MM.1S (cell line): ENCODE results near the gene CFAP54.

Source experiments
- DNase-seq: peaks from one replicate; pipeline ENCODE4 v3.0.0-alpha.2; 2015
- H2AFZ ChIP-seq: fragments of 300-600 bp; sonication (generic); 2 replicates; pipeline ENCODE4 v1.6.0; 2016; ENCODE audit warnings: antibody characterized with exemption, low read length
- H3F3A ChIP-seq: fragments of 300-600 bp; sonication (generic); 2 replicates; pipeline ENCODE4 v1.6.1; 2016; ENCODE audit warnings: mild to moderate bottlenecking, antibody characterized with exemption, low read length, moderate library complexity, mixed read lengths; ENCODE audit not compliant: insufficient read depth
- H3K27ac ChIP-seq: fragments of 300-600 bp; sonication (generic); 2 replicates; pipeline ENCODE4 v1.5.1; 2016; ENCODE audit warnings: mild to moderate bottlenecking, low read length
- H3K27me3 ChIP-seq: fragments of 300-600 bp; sonication (generic); replicated peaks from 2 replicates; pipeline ENCODE4 v1.6.0; 2016; ENCODE audit warnings: low read length; ENCODE audit not compliant: insufficient read depth
- H3K36me3 ChIP-seq: fragments of 300-600 bp; sonication (generic); replicated peaks from 2 replicates; pipeline ENCODE4 v1.6.1; 2016; ENCODE audit warnings: mild to moderate bottlenecking, low read length, mixed read lengths; ENCODE audit not compliant: insufficient read depth
- H3K4me1 ChIP-seq: fragments of 300-600 bp; sonication (generic); 2 replicates; pipeline ENCODE4 v1.6.1; 2016; ENCODE audit warnings: low read length, mixed read lengths
- H3K4me2 ChIP-seq: fragments of 300-600 bp; sonication (generic); 2 replicates; pipeline ENCODE4 v1.6.0; 2016; ENCODE audit warnings: low read depth, low read length
- H3K4me3 ChIP-seq: fragments of 300-600 bp; sonication (generic); 2 replicates; pipeline ENCODE4 v1.5.1; 2016; ENCODE audit warnings: low read length, mixed read lengths
- H3K79me2 ChIP-seq: fragments of 300-600 bp; sonication (generic); 2 replicates; pipeline ENCODE4 v1.6.1; 2016; ENCODE audit warnings: mixed run types, low read length, mixed read lengths
- H3K9ac ChIP-seq: fragments of 300-600 bp; sonication (generic); 2 replicates; pipeline ENCODE4 v1.6.1; 2016; ENCODE audit warnings: low read length, mixed read lengths
- H3K9me2 ChIP-seq: fragments of 300-600 bp; sonication (generic); replicated peaks from 2 replicates; pipeline ENCODE4 v1.6.1; 2016; ENCODE audit warnings: mild to moderate bottlenecking, low read length, mixed read lengths; ENCODE audit not compliant: insufficient read depth
- H3K9me3 ChIP-seq: fragments of 300-600 bp; sonication (generic); replicated peaks from 2 replicates; pipeline ENCODE4 v1.6.1; 2016; ENCODE audit warnings: mild to moderate bottlenecking, low read length, mixed read lengths; ENCODE audit not compliant: insufficient read depth
- H4K20me1 ChIP-seq: fragments of 300-600 bp; sonication (generic); 2 replicates; pipeline ENCODE4 v1.6.1; 2016; ENCODE audit warnings: mild to moderate bottlenecking, low read length, moderate library complexity, mixed read lengths; ENCODE audit not compliant: insufficient read depth
- CTCF ChIP-seq: fragments of 300-600 bp; sonication (generic); IDR thresholded peaks from 2 replicates; pipeline ENCODE4 v1.5.1; 2016; ENCODE audit warnings: antibody characterized with exemption, low read length, mixed read lengths
- EZH2 ChIP-seq: fragments of 300-600 bp; sonication (generic); optimal IDR thresholded peaks from 2 replicates; pipeline ENCODE3; 2017; ENCODE audit warnings: low read depth, mild to moderate bottlenecking, antibody characterized with exemption, low read length, mixed read lengths
- EZH2phosphoT487 ChIP-seq: fragments of 300-600 bp; sonication (generic); IDR thresholded peaks from 2 replicates; pipeline ENCODE4 v1.6.1; 2018; ENCODE audit warnings: antibody characterized with exemption, low read length

Gene CFAP54

DNA sequence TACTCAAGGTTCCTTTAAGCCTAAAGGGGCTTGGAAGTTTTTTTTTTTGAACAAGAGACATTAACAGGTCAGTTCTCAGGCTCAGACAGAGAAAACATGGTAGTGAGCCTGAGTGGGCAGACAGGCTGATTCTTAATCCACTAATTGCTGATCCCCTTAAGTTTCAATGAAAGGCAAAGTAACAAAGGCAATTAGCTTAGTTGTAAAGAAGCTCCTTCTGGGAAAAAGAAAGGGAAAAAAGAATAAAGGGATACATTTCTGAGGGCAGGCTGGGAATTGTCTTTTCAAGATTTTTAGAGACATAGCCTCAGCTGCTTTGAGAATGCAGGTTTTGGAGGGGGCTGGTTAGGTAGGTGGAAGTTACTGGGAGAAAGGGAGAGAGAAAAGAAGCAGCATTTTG lies 133.8 kb downstream of the CFAP54 start:
- H3K36me3 ChIP-seq = no peaks in the 10 kb centered on the region
- no peaks in the 10 kb centered on the region for H3K79me2 ChIP-seq
- H3F3A ChIP-seq = no peaks in the 10 kb centered on the region
- no peak overlapping the region for H3K4me2 ChIP-seq
- TF ChIP-seq CTCF = no peak
- no peak for TF ChIP-seq EZH2
- no peak for TF ChIP-seq EZH2phosphoT487
- no peaks in the 10 kb centered on the region for H3K27me3 ChIP-seq
- no peaks in the 10 kb centered on the region for H3K4me1 ChIP-seq
- H3K9ac ChIP-seq = no peak overlapping the region
- no peaks in the 10 kb centered on the region for H4K20me1 ChIP-seq
- no peak for DNase-seq
- no peaks in the 10 kb centered on the region for H3K9me2 ChIP-seq
- no peak overlapping the region for H3K27ac ChIP-seq
- H3K9me3 ChIP-seq = no peaks in the 10 kb centered on the region
- H2AFZ ChIP-seq = no peak overlapping the region
- H3K4me3 ChIP-seq = no peak overlapping the region

DNA sequence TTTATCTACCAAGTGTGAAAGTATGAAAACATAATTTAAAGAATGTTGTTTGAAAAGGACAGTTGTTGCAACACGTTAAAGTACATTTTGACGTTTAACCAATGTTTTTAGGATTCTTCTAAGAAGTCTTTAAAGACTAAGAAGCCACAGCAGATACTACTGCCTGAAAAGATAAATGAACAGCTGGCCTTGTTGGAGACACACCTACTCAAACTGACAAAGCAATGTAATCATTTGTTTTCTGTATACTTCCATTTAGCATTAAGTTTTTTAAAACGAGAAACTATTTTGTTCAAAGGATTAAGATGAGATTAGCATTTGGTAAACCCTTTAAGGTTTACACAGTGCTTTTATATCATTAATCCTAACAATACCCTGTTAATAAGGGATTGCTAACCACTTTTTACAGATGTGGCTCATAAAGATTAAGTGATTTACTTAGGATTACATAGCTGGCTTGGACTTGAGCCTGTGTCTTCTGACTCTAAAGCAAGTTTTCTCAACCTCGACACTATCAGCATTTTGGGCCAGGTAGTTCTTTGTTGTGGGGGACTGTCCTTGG lies 134.4 kb downstream of the CFAP54 start:
- no peaks in the 10 kb centered on the region for H3K4me1 ChIP-seq
- H3K27me3 ChIP-seq = no peaks in the 10 kb centered on the region
- H3F3A ChIP-seq = no peaks in the 10 kb centered on the region
- no peak for TF ChIP-seq CTCF
- no peak for TF ChIP-seq EZH2
- no peak for TF ChIP-seq EZH2phosphoT487
- DNase-seq = no peak
- no peaks in the 10 kb centered on the region for H3K9me2 ChIP-seq
- no peak overlapping the region for H3K9ac ChIP-seq
- H4K20me1 ChIP-seq = no peaks in the 10 kb centered on the region
- no peak overlapping the region for H3K4me3 ChIP-seq
- no peak overlapping the region for H3K4me2 ChIP-seq
- no peaks in the 10 kb centered on the region for H3K9me3 ChIP-seq
- H3K79me2 ChIP-seq = no peaks in the 10 kb centered on the region
- no peak overlapping the region for H3K27ac ChIP-seq
- H2AFZ ChIP-seq = no peak overlapping the region
- H3K36me3 ChIP-seq = no peaks in the 10 kb centered on the region

GRCh38 chr12:96635844-96636243 lies 146.5 kb downstream of the CFAP54 start:
- Histone ChIP-seq H3K79me2 (no peaks in the 10 kb centered on the region), H4K20me1 (no peaks in the 10 kb centered on the region), H3K27me3 (no peaks in the 10 kb centered on the region), H3K9me2 (no peaks in the 10 kb centered on the region), H3K9me3 (no peaks in the 10 kb centered on the region), H3K4me3 (no peak overlapping the region), H2AFZ (0 out of 2 replicates have a peak overlapping the region, but pooled peaks have one; percentile 4), H3K4me2 (no peak overlapping the region), H3F3A (no peaks in the 10 kb centered on the region), H3K9ac (no peak overlapping the region), H3K27ac (no peak overlapping the region), H3K36me3 (no peaks in the 10 kb centered on the region), H3K4me1 (no peaks in the 10 kb centered on the region)
- TF ChIP-seq EZH2 = no peak
- TF ChIP-seq CTCF = no peak
- no peak for TF ChIP-seq EZH2phosphoT487
- no peak for DNase-seq
